ENCODE data around the gene ZDHHC8.

The ZDHHC8 gene

GRCh38 chr22:20128902-20129746, 2.5 kb upstream of the ZDHHC8 start:
- peak; percentile 51 for DNase-seq (ENCODE audit: low spot score)

DNA sequence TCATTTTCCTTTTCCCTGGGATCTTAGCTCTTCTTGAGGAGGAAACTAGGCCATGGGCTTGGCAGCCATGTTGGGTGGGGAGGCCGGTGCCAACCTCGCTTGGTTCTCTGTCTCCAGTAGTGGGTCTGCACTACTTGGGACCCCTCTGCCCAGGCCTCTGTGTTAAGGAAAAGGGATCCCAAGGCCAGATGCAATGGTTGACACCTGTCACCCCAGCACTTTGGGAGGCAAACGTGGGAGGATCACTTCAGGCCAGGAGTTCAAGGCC, 1.9 kb upstream of the ZDHHC8 start:
- DNase-seq (ENCODE audit: low spot score): no peak

- no peak for DNase-seq (ENCODE audit: low spot score)
These were observed 1.3 kb upstream of the ZDHHC8 start for GRCh38 chr22:20130319-20130718.

DNA sequence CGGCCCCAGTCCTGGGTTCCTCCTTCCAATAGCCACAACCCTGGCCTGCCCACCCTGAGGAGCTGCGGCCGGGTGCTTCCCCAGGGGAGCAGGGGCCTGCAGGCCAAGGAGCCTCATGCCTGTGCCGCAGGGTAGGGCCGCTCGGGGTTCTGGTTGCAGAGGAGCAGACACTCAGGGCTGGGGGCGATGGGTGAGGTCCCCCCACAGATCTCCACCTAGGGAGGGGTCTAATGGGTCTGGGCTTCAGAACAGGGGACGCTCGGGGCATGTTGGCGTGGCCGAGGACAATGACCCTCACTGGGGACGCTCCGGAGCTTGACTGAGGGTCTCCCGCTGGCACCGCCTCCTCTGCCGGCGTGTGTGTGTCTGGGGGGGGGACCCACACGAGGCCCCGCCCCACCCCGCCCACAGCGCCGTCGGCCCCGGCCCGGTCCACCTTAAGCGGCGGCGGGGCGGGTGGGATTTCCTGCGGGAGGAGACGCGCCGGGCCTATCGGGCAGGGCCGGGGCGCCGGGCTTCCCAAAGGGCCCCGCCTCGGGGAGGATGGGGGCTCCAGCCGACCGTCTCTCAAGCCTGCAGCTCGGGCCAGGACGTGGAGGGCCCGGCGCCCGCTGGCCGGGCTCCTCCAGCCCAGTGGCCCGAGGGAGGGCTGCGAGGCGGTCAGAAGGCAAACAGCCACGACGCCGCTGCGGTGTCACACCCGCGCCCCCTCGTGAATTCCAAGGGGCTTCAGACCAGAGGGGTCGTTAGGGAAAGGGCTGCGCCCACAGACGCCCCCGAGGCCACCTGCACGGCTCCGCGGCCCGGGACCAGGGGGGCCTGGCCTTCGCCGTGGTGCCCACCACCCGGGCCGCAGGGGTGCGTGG, 640 bp upstream of the ZDHHC8 start:
- DNase-seq (ENCODE audit: low spot score): peak; percentile 91

GRCh38 chr22:20131859-20132685, 468 bp downstream of the ZDHHC8 start:
- DNase-seq (ENCODE audit: low spot score): peak; percentile 40

DNA sequence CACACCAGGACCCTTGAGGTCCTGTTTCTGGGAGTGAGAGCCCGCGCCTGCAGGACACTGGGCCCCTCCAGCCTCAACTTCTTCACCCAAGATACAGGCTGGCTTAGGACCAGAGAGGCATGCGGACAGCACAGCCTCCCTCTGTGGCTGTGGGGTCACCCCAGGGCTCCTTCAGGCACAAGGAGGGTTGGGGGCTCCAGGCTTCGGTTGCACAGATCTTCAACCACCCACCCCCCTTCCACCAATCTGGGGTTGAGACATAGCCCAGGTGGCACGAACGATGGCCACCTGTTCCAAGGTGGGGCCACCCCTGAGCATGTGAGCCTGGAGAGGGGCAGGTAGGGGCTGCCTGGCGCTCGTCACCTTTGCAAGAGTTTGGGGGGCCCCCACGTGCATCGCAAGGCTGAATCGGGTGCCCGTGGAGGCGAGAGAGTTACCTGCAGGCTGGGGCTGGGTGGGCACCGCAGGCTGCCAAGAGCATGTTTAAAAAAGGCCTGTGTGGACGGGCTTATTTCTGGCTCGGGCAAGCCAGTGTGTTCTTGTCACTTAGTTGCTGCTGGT, 1.2 kb downstream of the ZDHHC8 start:
- DNase-seq (ENCODE audit: low spot score): no peak

DNA sequence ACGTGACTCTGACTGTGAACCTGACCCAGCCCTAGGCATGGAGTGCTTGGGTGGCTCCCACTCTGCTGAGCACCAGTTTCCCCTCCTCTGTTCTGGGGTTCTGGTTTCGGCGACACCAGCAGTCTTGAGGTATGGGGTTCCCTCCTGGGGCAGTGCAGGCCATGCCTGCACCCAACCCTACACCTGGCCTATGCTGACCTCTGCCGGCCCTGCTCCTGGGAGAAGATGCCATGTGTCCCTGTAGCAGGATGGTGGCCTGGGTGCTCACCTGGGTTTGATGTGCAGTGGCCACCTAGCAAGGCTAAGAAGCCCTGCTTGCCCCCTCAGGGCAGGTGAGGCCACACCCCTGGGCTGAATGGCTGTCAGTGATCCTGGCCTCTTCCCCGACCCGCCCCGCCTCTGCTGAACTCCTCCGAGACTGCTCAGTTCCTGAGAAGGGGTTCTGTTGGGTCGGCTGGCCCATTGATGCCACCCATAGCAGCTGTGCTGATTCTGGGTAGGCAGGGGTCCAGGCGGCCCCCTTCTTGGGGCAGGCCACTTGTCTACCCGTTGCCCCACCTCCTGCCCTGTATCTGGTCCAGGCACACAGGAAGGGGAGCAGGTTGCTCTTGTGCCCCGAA, 2.4 kb downstream of the ZDHHC8 start:
- DNase-seq (ENCODE audit: low spot score): no peak

DNA sequence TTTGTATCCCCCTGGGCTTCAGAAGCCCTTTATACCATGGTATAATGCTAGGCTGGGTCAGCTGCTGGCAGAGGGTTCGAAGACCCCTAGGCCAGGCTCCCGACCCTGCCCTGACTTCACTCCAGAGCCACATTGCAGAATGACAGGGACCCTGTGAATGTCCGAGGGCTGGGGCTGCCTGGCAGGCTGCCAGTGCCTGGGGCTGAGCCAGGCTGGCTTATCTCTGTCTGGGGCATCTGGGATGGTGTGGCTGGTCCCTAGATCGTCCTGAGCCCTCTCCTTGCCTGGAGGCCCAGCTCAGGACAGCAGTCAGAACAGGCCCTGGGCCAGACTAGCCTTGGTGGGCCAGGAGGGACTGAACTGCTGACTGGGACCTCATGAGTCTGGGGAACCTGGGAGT, 3.7 kb downstream of the ZDHHC8 start:
- DNase-seq (ENCODE audit: low spot score): no peak

GRCh38 chr22:20135806-20136602, 4.4 kb downstream of the ZDHHC8 start:
- no peak for DNase-seq (ENCODE audit: low spot score)

DNA sequence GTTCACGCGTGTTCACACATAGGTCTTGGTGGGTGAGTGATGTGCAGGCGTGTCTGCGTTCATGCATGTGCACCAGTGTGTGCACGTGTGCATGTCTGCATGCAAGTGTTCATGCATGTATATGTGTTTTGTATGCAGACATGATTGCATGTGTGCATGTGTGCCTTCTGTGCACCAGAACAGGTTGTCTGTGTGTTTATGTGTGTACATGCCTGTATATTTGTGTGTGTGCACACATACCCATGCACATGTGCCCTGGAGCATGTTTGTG, 4.9 kb downstream of the ZDHHC8 start:
- no peak for DNase-seq (ENCODE audit: low spot score)

GRCh38 chr22:20137113-20137512, 5.5 kb downstream of the ZDHHC8 start:
- DNase-seq (ENCODE audit: low spot score): no peak

- no peak for DNase-seq (ENCODE audit: low spot score)
These were observed 6.2 kb downstream of the ZDHHC8 start for GRCh38 chr22:20137671-20138416.

- DNase-seq (ENCODE audit: low spot score): no peak
These were observed 6.8 kb downstream of the ZDHHC8 start for GRCh38 chr22:20138417-20138738.

- DNase-seq (ENCODE audit: low spot score): no peak
These were observed 7.3 kb downstream of the ZDHHC8 start for GRCh38 chr22:20138868-20139267.

DNA sequence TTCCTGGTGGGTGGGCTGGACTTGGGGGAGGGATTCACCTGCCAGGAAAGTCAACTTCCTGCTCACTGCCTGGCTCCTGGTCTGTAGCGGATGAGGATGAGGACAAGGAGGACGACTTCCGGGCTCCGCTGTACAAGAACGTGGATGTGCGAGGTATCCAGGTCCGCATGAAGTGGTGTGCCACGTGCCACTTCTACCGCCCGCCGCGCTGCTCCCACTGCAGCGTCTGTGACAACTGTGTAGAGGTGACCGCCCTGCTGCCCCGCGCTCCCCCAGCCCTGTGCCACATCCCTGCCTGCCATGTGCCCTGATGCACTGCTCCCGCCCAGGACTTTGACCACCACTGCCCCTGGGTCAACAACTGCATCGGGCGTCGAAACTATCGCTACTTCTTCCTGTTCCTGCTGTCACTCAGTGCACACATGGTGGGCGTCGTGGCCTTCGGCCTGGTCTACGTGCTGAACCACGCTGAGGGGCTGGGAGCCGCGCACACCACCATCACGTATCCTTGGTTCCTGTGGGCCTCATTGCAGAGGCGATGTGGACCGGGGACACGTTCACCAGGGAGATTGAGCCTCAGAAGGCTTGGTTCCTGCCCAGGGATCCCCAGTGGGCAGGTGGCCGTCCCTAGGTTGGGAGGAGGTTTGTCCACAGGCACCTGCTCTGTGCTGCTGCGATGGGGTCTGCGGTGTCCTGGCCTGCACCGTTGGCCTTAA, 7.9 kb downstream of the ZDHHC8 start:
- DNase-seq (ENCODE audit: low spot score): no peak

GRCh38 chr22:20140107-20140445, 8.5 kb downstream of the ZDHHC8 start:
- no peak for DNase-seq (ENCODE audit: low spot score)

DNA sequence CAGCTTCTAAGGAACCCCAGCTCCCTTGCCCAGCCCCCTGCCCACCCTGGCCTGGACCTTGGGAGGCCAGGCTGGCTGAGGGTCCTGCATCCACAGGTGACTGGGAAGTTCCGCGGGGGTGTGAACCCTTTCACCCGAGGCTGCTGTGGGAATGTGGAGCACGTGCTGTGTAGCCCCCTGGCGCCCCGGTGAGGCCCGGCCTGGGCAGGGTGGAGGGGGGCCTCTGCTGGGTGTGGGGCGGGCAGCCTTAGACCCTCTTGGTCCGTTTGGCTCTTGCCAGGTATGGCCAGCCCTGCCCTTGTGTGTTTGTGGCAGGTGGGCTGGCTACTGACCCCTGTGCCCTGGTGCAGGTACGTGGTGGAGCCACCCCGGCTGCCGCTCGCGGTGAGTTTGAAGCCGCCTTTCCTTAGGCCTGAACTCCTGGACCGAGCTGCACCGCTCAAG, 8.9 kb downstream of the ZDHHC8 start:
- DNase-seq (ENCODE audit: low spot score): no peak

DNA sequence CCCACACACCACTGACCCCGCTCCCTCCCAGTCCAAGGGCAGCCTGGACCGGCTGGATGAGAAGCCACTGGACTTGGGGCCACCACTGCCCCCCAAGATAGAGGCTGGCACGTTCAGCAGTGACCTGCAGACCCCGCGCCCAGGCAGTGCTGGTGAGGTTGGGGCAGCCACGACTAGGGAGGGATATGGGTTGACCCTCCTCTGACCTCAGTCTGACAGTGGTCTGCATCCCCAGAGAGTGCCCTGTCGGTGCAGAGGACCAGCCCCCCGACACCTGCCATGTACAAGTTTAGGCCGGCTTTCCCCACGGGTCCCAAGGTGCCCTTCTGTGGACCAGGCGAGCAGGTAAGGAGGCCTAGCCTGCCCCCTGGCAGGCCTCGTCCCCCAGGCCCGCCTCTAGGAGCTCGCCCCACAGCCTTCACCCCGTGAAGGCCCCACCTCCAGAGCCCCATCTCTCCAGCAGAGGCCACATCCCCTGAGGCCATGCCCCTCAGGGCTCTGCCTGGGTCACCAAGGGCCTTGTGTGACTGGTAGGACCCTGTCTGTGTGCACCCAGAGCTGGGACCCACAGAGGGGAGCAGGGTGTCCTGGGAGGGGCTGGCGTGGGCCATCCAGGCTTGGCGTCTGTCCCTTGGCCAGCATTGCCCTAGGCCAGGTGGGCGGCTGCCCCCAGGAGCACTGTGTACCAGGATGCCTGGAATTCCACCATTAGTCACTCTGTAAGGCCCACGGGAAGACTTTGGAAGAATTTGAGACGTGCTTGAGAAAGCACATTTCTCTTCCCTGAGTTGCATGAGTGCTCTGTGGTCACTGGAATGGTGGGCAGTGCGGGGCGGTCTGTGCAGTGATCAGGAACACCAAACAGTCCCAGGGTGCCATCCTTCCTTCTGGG, 9.8 kb downstream of the ZDHHC8 start:
- DNase-seq (ENCODE audit: low spot score): peak; percentile 53

Data from AG08395 (cell line).